Breast epithelium (tissue), 4 donors: ENCODE results near the gene ANKS1A. TPM values are rescaled to one million over a fixed set of nuclear protein-coding genes. Genes with fewer than 3 reads are reported as not detected.

Source experiments
- DNase-seq, 2 donors: peaks; one replicate each; pipeline ENCODE4 v3.0.0-alpha.2; 2019; ENCODE audit warnings: low spot score in 2 of 2
- H3K27ac ChIP-seq, 2 donors: fragments of 200-600 bp; sonication (generic) in 1 of 2; one replicate each; pipeline ENCODE4 v1.5.1; 2016 to 2019; ENCODE audit warnings: mild to moderate bottlenecking in 1 of 2
- H3K27me3 ChIP-seq, 2 donors: fragments of 200-600 bp; sonication (generic) in 1 of 2; one replicate each; pipeline versions ENCODE4 v1.5.1 to v1.6.0; 2017 to 2019; ENCODE audit warnings: control low read depth in 1 of 2, mild to moderate bottlenecking in 1 of 2
- H3K36me3 ChIP-seq: fragments of 200-600 bp; one replicate; pipeline ENCODE4 v1.5.1; 2019
- H3K4me1 ChIP-seq, 2 donors: fragments of 200-600 bp; sonication (generic); one replicate each; pipeline ENCODE4 v1.5.1; 2016 to 2019; ENCODE audit warnings: control low read depth in 1 of 2
- H3K4me3 ChIP-seq, 3 donors: fragments of 200-600 bp; sonication (generic); 1 replicate in 2 of 3; 2 replicates in 1 of 3; pipeline ENCODE4 v1.5.1; 2016 to 2019; ENCODE audit warnings: mild to moderate bottlenecking in 3 of 3, moderate library complexity in 2 of 3
- H3K9me3 ChIP-seq, 2 donors: fragments of 200-600 bp; sonication (generic) in 1 of 2; one replicate each; pipeline ENCODE4 v1.5.1; 2016 to 2019; ENCODE audit warnings: control low read depth in 1 of 2
- POLR2A ChIP-seq: fragments of 450-650 bp; IDR thresholded peaks from one replicate; pipeline ENCODE4 v1.6.1; 2016; ENCODE audit warnings: antibody characterized with exemption, mild to moderate bottlenecking, moderate library complexity
- POLR2AphosphoS5 ChIP-seq, 3 donors: sonication (generic); formaldehyde crosslinking; IDR thresholded peaks; one replicate each; pipeline ENCODE4 v1.6.1; 2017; ENCODE audit warnings: antibody characterized with exemption in 3 of 3
- intact Hi-C: fragments of 100-400 bp; cut with DNase I; formaldehyde crosslinking; loops from one replicate; pipeline ENCODE4 v1.15.1; 2023; ENCODE audit warnings: low total_unique reads
- total RNA-seq, 3 donors: library from RNA; depleted of rRNA; stranded (reverse); fragments of >200 nt; gene quantifications; one replicate each; pipeline ENCODE4 v1.1.0, GENCODE V29; 2016
- TF ChIP-seq, protein P1 (sequence below), 3 donors: fragments of 450-650 bp; IDR thresholded peaks; one replicate each; pipeline ENCODE4 v1.5.1; 2016 to 2017; ENCODE audit warnings: antibody characterized with exemption in 3 of 3, mild to moderate bottlenecking in 3 of 3, moderate library complexity in 3 of 3

ANKS1A gene
- total RNA-seq, 3 donors from 2014 or later = 18.2 to 26.5 (median 23.4) TPM

DNA sequence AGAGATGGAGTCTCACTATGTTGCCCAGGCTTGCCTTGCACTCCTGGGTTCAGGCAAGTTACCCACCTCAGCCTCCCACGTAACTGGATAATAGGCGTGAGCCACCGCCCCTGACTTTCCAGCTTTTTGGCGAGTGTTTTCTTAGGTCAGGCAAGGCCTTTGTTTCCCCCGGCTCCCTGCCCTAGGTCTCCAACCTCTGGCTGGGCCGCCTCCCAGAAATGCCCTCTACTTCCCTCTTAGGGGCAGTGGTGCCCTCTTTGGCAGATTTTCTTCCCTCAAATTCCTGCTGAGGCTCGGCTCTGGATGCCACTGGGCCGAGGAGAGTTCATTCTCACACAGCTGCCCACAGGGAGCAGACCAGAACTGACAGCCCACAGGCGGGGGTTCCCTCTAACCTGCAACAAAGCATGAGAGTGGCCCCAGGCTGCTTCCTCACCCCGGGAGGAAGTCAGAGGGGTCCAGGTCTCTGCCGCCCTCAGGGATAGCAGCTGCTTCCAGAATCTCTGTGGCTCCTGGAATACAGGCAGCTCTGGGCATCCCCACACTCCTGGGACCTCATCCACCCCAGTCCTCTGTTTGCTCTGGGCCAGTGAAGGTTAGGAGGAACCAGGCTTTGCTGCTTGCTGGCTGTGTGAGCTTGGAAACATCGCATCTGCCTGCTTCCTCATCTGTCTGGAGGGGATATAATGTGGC is 195.6 kb downstream of the ANKS1A start:
- Histone ChIP-seq H3K36me3 (no peaks in the 10 kb centered on the region), H3K4me1 (peaks cover 0 to 6% of the 10 kb centered on the region in 2 donors), H3K9me3 (no peaks in the 10 kb centered on the region), H3K4me3 (no peak overlapping the region), H3K27ac (peak overlapping the region; percentile 10 to 30), H3K27me3 (no peaks in the 10 kb centered on the region)
- TF ChIP-seq, protein P1, sequence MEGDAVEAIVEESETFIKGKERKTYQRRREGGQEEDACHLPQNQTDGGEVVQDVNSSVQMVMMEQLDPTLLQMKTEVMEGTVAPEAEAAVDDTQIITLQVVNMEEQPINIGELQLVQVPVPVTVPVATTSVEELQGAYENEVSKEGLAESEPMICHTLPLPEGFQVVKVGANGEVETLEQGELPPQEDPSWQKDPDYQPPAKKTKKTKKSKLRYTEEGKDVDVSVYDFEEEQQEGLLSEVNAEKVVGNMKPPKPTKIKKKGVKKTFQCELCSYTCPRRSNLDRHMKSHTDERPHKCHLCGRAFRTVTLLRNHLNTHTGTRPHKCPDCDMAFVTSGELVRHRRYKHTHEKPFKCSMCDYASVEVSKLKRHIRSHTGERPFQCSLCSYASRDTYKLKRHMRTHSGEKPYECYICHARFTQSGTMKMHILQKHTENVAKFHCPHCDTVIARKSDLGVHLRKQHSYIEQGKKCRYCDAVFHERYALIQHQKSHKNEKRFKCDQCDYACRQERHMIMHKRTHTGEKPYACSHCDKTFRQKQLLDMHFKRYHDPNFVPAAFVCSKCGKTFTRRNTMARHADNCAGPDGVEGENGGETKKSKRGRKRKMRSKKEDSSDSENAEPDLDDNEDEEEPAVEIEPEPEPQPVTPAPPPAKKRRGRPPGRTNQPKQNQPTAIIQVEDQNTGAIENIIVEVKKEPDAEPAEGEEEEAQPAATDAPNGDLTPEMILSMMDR (IDR thresholded peaks at IDR 0.05) = no peak
- no peak for TF ChIP-seq POLR2AphosphoS5 (IDR thresholded peaks at IDR 0.05)
- intact Hi-C loops = no loop called here
- no peak for DNase-seq

DNA sequence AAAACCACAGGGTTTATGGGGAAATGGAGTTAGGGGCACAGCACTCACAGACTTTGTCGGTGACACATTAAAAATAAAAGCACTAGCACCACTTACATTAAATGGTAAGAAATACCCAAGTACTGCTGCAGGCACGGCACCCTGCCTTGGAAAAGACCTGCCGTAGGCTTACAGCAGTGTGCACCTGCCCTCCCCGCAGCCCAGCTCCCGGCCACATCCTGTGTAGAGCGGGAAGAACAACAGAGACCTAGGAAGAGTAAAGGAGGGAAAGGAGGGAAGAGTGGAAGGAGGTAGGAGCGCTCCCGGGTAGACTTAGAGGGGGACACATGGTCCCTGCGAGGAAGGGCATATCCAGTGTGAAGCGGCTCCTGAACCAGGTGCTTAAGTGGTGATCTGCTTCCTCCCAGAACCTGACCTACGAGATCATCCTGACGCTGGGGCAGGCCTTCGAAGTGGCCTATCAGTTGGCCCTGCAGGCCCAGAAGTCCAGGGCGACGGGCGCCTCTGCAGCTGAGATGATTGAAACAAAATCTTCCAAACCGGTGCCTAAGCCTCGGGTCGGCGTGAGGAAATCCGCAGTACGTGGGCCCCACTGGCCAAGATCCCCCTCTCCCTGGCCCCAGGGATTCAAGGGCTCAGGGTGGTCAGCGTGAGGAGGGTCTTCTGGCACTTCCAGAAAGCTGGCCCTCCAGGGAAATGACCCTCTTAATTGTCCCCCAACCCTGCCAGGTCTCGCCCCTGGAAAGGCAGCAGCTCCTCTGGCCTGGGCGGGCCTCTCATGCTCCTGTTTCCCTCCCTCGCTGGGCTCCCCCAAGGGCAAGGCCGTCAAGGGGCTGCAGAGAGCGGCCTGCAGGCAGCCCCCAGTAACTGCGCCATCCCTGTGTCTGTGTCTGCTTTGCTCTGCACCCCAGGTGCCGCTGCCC is 196.6 kb downstream of the ANKS1A start:
- no peak overlapping the region for H3K4me3 ChIP-seq
- TF ChIP-seq POLR2AphosphoS5 (IDR thresholded peaks at IDR 0.05) (no peak), POLR2A (no peak)
- TF ChIP-seq, protein P1 (IDR thresholded peaks at IDR 0.05) = no peak
- no peak for DNase-seq
- H3K27me3 ChIP-seq = no peaks in the 10 kb centered on the region
- no peaks in the 10 kb centered on the region for H3K9me3 ChIP-seq
- H3K4me1 ChIP-seq = peaks cover 0 to 6% of the 10 kb centered on the region in 2 donors
- peak overlapping the region; percentile 10 to 25 for H3K27ac ChIP-seq
- H3K36me3 ChIP-seq = no peaks in the 10 kb centered on the region
- intact Hi-C loops = no loop called here

DNA sequence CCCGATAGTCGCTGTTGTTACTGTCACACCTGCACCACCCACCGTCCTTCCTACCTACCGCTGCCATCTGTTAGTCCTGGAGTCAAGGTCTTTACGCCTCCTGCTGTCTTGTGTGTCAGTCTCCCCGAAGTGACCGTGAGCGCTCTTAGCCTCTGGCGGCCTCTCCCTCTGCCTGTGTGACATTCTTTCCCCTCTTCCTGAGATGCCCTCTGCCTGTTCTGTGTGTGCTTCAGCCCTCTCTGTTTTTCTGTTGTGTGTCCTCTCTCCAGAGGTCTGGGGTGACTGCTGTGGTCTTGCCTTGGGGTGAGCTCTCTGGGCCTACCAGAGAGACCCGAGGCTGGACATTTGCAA is 197.2 kb downstream of the ANKS1A start:
- no peak for DNase-seq
- Histone ChIP-seq H3K36me3 (no peaks in the 10 kb centered on the region), H3K27me3 (no peaks in the 10 kb centered on the region), H3K4me3 (no peak overlapping the region), H3K9me3 (no peaks in the 10 kb centered on the region), H3K27ac (peak overlapping the region; percentile 2 to 25), H3K4me1 (peaks cover 0 to 6% of the 10 kb centered on the region in 2 donors)
- intact Hi-C loops = no loop called here
- TF ChIP-seq POLR2A (no peak), POLR2AphosphoS5 (IDR thresholded peaks at IDR 0.05) (no peak)
- TF ChIP-seq, protein P1 (IDR thresholded peaks at IDR 0.05) = no peak

DNA sequence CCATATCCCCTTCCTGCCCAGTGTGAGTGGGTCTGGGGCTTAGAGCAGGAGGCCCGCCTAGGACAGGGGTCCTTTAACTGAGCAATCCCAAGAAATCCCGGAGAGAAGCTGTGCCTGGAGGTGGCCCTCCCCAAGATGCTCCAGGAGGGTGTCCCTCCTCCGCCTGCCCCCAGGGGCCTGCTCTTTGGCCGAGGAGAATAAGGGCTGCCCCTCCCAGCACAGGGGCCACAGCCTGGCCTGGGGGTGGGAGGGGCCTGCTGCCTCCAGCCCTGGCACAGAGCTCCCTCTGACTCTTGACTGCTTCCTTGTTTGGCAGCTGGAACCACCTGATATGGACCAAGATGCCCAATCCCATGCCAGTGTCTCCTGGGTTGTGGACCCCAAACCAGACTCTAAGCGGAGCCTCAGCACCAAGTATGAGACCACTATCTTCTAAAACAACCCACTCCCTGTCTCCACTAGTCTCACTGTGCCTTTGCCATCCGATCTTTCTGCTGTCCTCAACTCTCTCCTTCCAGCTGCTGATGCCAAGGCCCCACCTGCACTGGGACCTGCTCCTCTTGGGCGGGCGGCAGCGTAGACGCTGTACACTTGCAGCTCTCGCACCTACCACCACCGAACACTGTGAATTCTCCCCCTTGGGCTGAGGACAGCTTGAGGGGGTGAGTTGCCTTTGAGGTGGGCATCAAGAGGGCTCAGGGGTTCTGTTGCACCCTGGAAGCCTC is 197.7 kb downstream of the ANKS1A start:
- Histone ChIP-seq H3K27me3 (no peaks in the 10 kb centered on the region), H3K36me3 (no peaks in the 10 kb centered on the region), H3K9me3 (no peaks in the 10 kb centered on the region), H3K4me1 (peaks cover 0 to 6% of the 10 kb centered on the region in 2 donors), H3K4me3 (no peak overlapping the region), H3K27ac (peak overlapping the region; percentile 72 to 86)
- DNase-seq = no peak
- TF ChIP-seq, protein P1 (IDR thresholded peaks at IDR 0.05) = no peak
- no peak for TF ChIP-seq POLR2AphosphoS5 (IDR thresholded peaks at IDR 0.05)
- no peak for TF ChIP-seq POLR2A
- intact Hi-C loops = no loop called here
